Heart left ventricle (tissue), 16 donors: ENCODE measurements around the gene BUB1. TPM values are rescaled to one million over a fixed set of nuclear protein-coding genes. Genes with fewer than 3 reads are reported as not detected.
A peak's percentile ranks its signal among the peaks of the same experiment; 100 is the strongest.
"Not testable (repeated sequence)": the region's sequence is repeated elsewhere in the genome, so short reads cannot be mapped to it uniquely, and the experiment has no call there.

ENCODE experiments used
- ATAC-seq, 4 donors: fragments of 200-7000 bp; cut with Tn5 transposase; one replicate each; pipeline ENCODE4 v1.9.1; 2020 to 2022; ENCODE audit warnings: moderate library complexity in 4 of 4, mild to moderate bottlenecking in 3 of 4, moderate number of reproducible peaks in 1 of 4
- DNase-seq, 5 donors: peaks; one replicate each; pipeline ENCODE4 v3.0.0-alpha.2; 2020
- H3K27ac ChIP-seq, 12 donors: fragments of 200-600 bp; sonication (generic) in 4 of 12; one replicate each; pipeline versions ENCODE4 v1.5.0 to v1.8.0; 2016 to 2022; ENCODE audit warnings: mild to moderate bottlenecking in 2 of 12
- H3K27me3 ChIP-seq, 9 donors: fragments of 200-600 bp; sonication (generic) in 2 of 9; one replicate each; pipeline versions ENCODE4 v1.5.1 to v1.8.0; 2016 to 2022; ENCODE audit warnings: mild to moderate bottlenecking in 3 of 9
- H3K36me3 ChIP-seq, 9 donors: fragments of 200-600 bp; sonication (generic) in 2 of 9; one replicate each; pipeline versions ENCODE4 v1.5.0 to v1.8.0; 2018 to 2022; ENCODE audit warnings: mild to moderate bottlenecking in 2 of 9
- H3K4me1 ChIP-seq, 12 donors: fragments of 200-600 bp; sonication (generic) in 4 of 12; one replicate each; pipeline versions ENCODE4 v1.5.0 to v1.8.0; 2016 to 2022; ENCODE audit warnings: mild to moderate bottlenecking in 3 of 12
- H3K4me3 ChIP-seq, 12 donors: fragments of 200-600 bp; sonication (generic) in 4 of 12; one replicate each; pipeline versions ENCODE4 v1.5.0 to v1.8.0; 2017 to 2022; ENCODE audit warnings: mild to moderate bottlenecking in 9 of 12, moderate library complexity in 4 of 12
- H3K9me3 ChIP-seq, 12 donors: fragments of 200-600 bp; sonication (generic) in 4 of 12; one replicate each; pipeline versions ENCODE4 v1.5.0 to v1.8.0; 2016 to 2022; ENCODE audit warnings: mild to moderate bottlenecking in 1 of 12
- WGBS, 4 donors: extraction: QIAGEN DNeasy Blood & Tissue Kit in 2 of 4; methylation state at CpG; one replicate each; pipeline versions ENCODE4 v1.1.5 to v1.1.7; 2013 to 2018; 5-methylcytosine and 5-hydroxymethylcytosine counted together
- intact Hi-C, 10 donors: fragments of 100-400 bp; cut with DNase I; formaldehyde crosslinking; loops; one replicate each; pipeline versions ENCODE4 v1.11.1 to v1.14.2; 2022
- polyA plus RNA-seq, 2 donors: library from polyadenylated mRNA; stranded (reverse); fragments of 200-250 nt; gene quantifications; one replicate each; pipeline ENCODE4 v1.2.3, GENCODE V29; 2013
- total RNA-seq, 9 donors: library from RNA; depleted of rRNA in 2 of 9; stranded (reverse); fragments of >200 nt in 2 of 9; fragmentation: NEBNext Ultra II Directional in 3 of 9; extraction: Animal tissue kit (Norgen Biotek cat#: 25700) in 3 of 9; gene quantifications; one replicate each; pipeline versions ENCODE4 v1.1.0 to v1.2.4, GENCODE V29; 2016 to 2023
- donor health status: ischemic (EF 13 %, LVEDD 7.1; RV severe dilation, severe dysfunction).
- donor health status: healthy with polysubstance abuse.
- donor health status: DM: no; HTN: yes; CAD: no.
- donor health status: DM: no; HTN: no; CAD: no.
- donor health status: ischemic (EF 25% LVEDD 6.9; RV normal size, moderate dysfunction).
- donor health status: ischemic (EF 25% LVEDD 5.7; RV mildly dilated, moderate dysfunction).
- donor health status: healthy.
- donor health status: DM: yes; HTN: yes; CAD: no.
- donor health status: ischemic (EF 35%, LVEDD 5.7; RV mildly dilated, moderate dysfunction).
- donor health status: nonischemic (EF 11% LVEDD 7.7; RV severe dilation, severe dysfunction).
- donor health status: DM: yes; HTN: yes; CAD: no.
- donor health status: PGD.
- donor health status: ischemic (EF 29% LVEDD 5.4; RV normal size, mild dysfunction).
- donor health status: nonischemic (EF 23%, LVEDD 6.1; RV moderate dilation, normal function).

The BUB1 gene
- total and polyA plus RNA-seq, 11 donors, result 0.11 to 8.3 (median 0.91) TPM; not detected in 1

DNA sequence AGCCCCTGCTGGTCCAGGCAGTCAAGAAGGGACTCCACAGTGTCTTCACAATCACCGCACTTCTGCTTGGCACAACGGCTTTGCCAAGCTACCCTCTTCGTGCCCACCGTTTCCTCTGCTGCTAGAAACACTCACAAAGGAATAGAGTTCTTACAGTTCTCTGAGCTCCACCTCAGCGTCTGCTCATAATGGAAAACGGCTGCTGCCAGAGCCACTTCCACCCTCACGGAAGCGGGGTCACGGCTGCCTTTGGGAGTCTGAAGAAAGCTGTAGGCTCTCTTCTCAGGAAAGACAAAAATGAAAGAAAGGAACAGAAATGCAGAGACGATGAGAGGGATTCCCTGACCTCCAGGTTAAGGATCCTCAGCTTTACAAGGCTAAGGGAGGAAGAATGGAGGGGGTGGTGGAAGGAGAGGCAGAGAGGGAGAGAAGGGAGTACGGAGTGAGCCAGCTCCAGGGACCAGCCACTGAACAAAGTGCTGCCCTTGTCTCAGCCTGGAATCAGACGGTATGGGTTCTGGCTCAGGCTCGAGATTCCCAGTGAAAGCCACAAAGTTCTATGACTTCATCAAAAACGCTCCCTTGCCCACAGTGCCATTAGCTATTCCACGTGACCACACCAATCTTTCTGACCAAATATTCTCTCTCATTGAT, 88.1 kb downstream of the BUB1 start:
- H3K4me1 ChIP-seq, ATAC-seq, H3K36me3 ChIP-seq, intact Hi-C loops, H3K4me3 ChIP-seq, H3K27ac ChIP-seq, H3K27me3 ChIP-seq, H3K9me3 ChIP-seq, DNase-seq: not testable (repeated sequence)
- WGBS, 4 donors, result no CpG with 5 or more reads among the region's 15 CpGs

DNA sequence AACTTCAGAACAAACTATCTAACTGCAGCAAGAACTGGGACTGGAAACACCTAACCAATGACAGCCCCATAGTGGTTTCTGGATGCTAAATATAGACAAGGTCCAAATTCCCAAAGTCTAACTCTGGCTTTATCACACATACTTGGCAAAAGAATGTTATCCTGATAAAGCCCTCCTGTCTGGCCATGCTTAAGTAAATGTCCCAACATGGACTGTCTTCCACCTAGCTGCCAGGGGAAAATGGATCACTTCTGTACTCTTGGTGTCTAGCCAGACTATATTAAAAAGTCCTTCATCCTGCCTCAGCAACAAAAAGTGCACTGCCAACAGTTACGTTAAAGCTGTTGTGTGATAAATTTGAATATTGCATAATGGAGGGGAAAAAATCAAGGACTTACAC, 89.3 kb downstream of the BUB1 start:
- intact Hi-C loops, H3K4me3 ChIP-seq: not testable (repeated sequence)

More for the DNA sequence above, 89.3 kb downstream of the BUB1 start:
- not testable (repeated sequence) for DNase-seq, H3K4me1 ChIP-seq, H3K9me3 ChIP-seq, H3K27ac ChIP-seq, H3K36me3 ChIP-seq, H3K27me3 ChIP-seq
- peak; percentile 75 to 86 (median 80) for ATAC-seq
- no CpG with 5 or more reads among the region's 1 CpG for whole genome bisulfite sequencing, 4 donors

Other genes starting within 250 kb of the BUB1 start
- 1 to 10 TPM; 1.5 to 5.7 (median 3.1) TPM for gene LIMS4, start 205.2 kb downstream of the BUB1 start, total RNA-seq
- 1 to 10 TPM; 1.4 TPM for gene LIMS4, start 205.2 kb downstream of the BUB1 start, polyA plus RNA-seq
- gene RGPD6, start 100.8 kb downstream of the BUB1 start, total RNA-seq, result 10 to 100 TPM; 11.0 to 23.9 (median 18.4) TPM
- gene RGPD6, start 100.8 kb downstream of the BUB1 start, polyA plus RNA-seq, result 1 to 10 TPM; 8.7 to 8.9 TPM
- under 1 TPM in 1 of 9 donors, not detected in 8; 0.25 TPM for gene ACOXL, start 54.5 kb upstream of the BUB1 start, total RNA-seq
- not detected for gene ACOXL, start 54.5 kb upstream of the BUB1 start, polyA plus RNA-seq